SK-N-SH (cell line): ENCODE data around the gene ETDB. TPM values are rescaled to one million over a fixed set of nuclear protein-coding genes. Genes with fewer than 3 reads are reported as not detected.

ENCODE experiments used
- CTCF ChIA-PET: fragments of 300-600, 350-600 bp; formaldehyde crosslinking; extraction: SDS; loops from one replicate; lab custom pipeline; 2021; lab: Yijun Ruan, JAX
- POLR2A ChIA-PET: fragments of 350-600 bp; sonication (Branson Sonifier 250); formaldehyde crosslinking; extraction: SDS; loops from one replicate; lab custom pipeline; 2020; ENCODE audit warnings: antibody characterized with exemption, inconsistent platforms; lab: Yijun Ruan, JAX
- DNase-seq: peaks from one replicate; pipeline ENCODE4 v3.0.0; 2012
- H2AFZ ChIP-seq: fragments of 200-600 bp; sonication (generic); 2 replicates; pipeline ENCODE4 v1.8.1; 2016; ENCODE audit warnings: antibody characterized with exemption, mild to moderate bottlenecking, low read depth
- H3F3A ChIP-seq: fragments of 200-600 bp; sonication (generic); replicated peaks from 2 replicates; pipeline ENCODE3; 2016; ENCODE audit warnings: antibody characterized with exemption, mild to moderate bottlenecking; ENCODE audit not compliant: insufficient read depth
- H3K27ac ChIP-seq, 2 experiments: fragments of 200-500 bp in 1 of 2; fragments of 200-600 bp in 1 of 2; sonication (Bioruptor generic) in 1 of 2; sonication (generic), shearing (Covaris generic) in 1 of 2; 2 replicates each; pipeline versions ENCODE4 v1.5.1 to v1.6.1; 2014 to 2016; ENCODE audit warnings: low read depth in 2 of 2, inconsistent platforms in 1 of 2, low read length in 1 of 2, mild to moderate bottlenecking in 1 of 2, mixed read lengths in 1 of 2
- H3K27me3 ChIP-seq: fragments of 200-600 bp; sonication (generic), shearing (Covaris generic); 2 replicates; pipeline ENCODE4 v1.6.1; 2016; ENCODE audit warnings: mixed run types; ENCODE audit not compliant: insufficient read depth
- H3K36me3 ChIP-seq, 2 experiments: fragments of 200-500 bp in 1 of 2; fragments of 200-600 bp in 1 of 2; sonication (Bioruptor generic) in 1 of 2; sonication (generic) in 1 of 2; replicated peaks in 1 of 2; 2 replicates each; pipeline versions ENCODE3 to v1.5.1; 2014 to 2016; ENCODE audit warnings: low read length in 1 of 2, mild to moderate bottlenecking in 1 of 2; ENCODE audit not compliant: insufficient read depth in 2 of 2, control insufficient read depth in 1 of 2
- H3K4me1 ChIP-seq, 2 experiments: fragments of 200-500 bp in 1 of 2; fragments of 200-600 bp in 1 of 2; sonication (Bioruptor generic) in 1 of 2; sonication (generic), shearing (Covaris generic) in 1 of 2; 2 replicates each; pipeline versions ENCODE4 v1.5.1 to v1.6.1; 2014 to 2016; ENCODE audit warnings: low read depth in 1 of 2, low read length in 1 of 2, mixed run types in 1 of 2; ENCODE audit not compliant: insufficient read depth in 2 of 2, control insufficient read depth in 1 of 2
- H3K4me2 ChIP-seq: fragments of 200-600 bp; sonication (generic), shearing (Covaris generic); 2 replicates; pipeline ENCODE4 v1.6.1; 2017; ENCODE audit warnings: mixed run types
- H3K4me3 ChIP-seq, 2 experiments: fragments of 200-500 bp in 1 of 2; fragments of 200-600 bp in 1 of 2; sonication (Bioruptor generic) in 1 of 2; sonication (generic), shearing (Covaris generic) in 1 of 2; 2 replicates each; pipeline versions ENCODE4 v1.5.1 to v1.8.1; 2014 to 2016; ENCODE audit warnings: low read depth in 2 of 2, inconsistent platforms in 1 of 2, low read length in 1 of 2, mild to moderate bottlenecking in 1 of 2, mixed read lengths in 1 of 2, moderate library complexity in 1 of 2
- H3K79me2 ChIP-seq: fragments of 200-600 bp; sonication (generic); 2 replicates; pipeline ENCODE4 v1.8.1; 2017; ENCODE audit warnings: mild to moderate bottlenecking; ENCODE audit not compliant: insufficient read depth
- H3K9ac ChIP-seq: fragments of 200-600 bp; sonication (generic); 2 replicates; pipeline ENCODE4 v1.6.1; 2017; ENCODE audit warnings: mixed run types
- H3K9me2 ChIP-seq: fragments of 200-600 bp; sonication (generic); 2 replicates; pipeline ENCODE4 v1.6.1; 2017; ENCODE audit warnings: mixed run types
- H3K9me3 ChIP-seq: fragments of 200-600 bp; sonication (generic); 2 replicates; pipeline ENCODE4 v1.6.1; 2017; ENCODE audit warnings: mixed run types, mild to moderate bottlenecking, moderate library complexity
- H4K20me1 ChIP-seq: fragments of 200-600 bp; sonication (generic); 2 replicates; pipeline ENCODE4 v1.6.1; 2017; ENCODE audit warnings: mild to moderate bottlenecking, mixed run types; ENCODE audit not compliant: insufficient read depth
- CHD2 ChIP-seq: fragments of 150-350 bp; IDR thresholded peaks from 2 replicates; pipeline ENCODE4 v1.6.1; 2018; ENCODE audit warnings: low read length; ENCODE audit not compliant: partially characterized antibody
- EP300 ChIP-seq, 2 experiments: IDR thresholded peaks; 2 replicates each; pipeline versions ENCODE4 v1.4.0 to v1.6.1; 2012; ENCODE audit warnings: borderline replicate concordance in 1 of 2, low read depth in 1 of 2, low read length in 1 of 2
- GABPA ChIP-seq: IDR thresholded peaks from 2 replicates; pipeline ENCODE4 v1.4.0; 2012; ENCODE audit warnings: low read depth, mild to moderate bottlenecking
- GATA2 ChIP-seq: sonication (generic); formaldehyde crosslinking; IDR thresholded peaks from 2 replicates; pipeline ENCODE4 v1.5.0; 2020; ENCODE audit warnings: mild to moderate bottlenecking, missing genetic modification reagents
- IRF3 ChIP-seq: fragments of 150-350 bp; IDR thresholded peaks from 2 replicates; pipeline ENCODE4 v1.6.1; 2016; ENCODE audit warnings: mild to moderate bottlenecking, low read depth, low read length
- MEF2A ChIP-seq: IDR thresholded peaks from 2 replicates; pipeline ENCODE4 v1.4.0; 2012; ENCODE audit warnings: low read depth, borderline replicate concordance
- MXI1 ChIP-seq: IDR thresholded peaks from 2 replicates; pipeline ENCODE4 v1.6.1; 2012; ENCODE audit warnings: mild to moderate bottlenecking, low read depth, low read length, improper control_type of control experiment
- PBX3 ChIP-seq: IDR thresholded peaks from 2 replicates; pipeline ENCODE4; 2012
- POLR2AphosphoS5 ChIP-seq: IDR thresholded peaks from 2 replicates; pipeline ENCODE4 v1.6.1; 2012; ENCODE audit warnings: low read depth, low read length
- SIN3A ChIP-seq: IDR thresholded peaks from 2 replicates; pipeline ENCODE4 v1.6.1; 2012; ENCODE audit warnings: low read depth, mild to moderate bottlenecking, low read length, moderate library complexity, borderline replicate concordance
- YY1 ChIP-seq: IDR thresholded peaks from 2 replicates; pipeline ENCODE4 v1.4.0; 2012; ENCODE audit warnings: low read depth, mild to moderate bottlenecking
- WGBS: methylation state at CpG from one replicate; pipeline ENCODE4 v1.1.6; 2017; ENCODE audit warnings: low lambda C conversion rate; 5-methylcytosine and 5-hydroxymethylcytosine counted together
- polyA plus RNA-seq, 3 experiments: library from polyadenylated mRNA; depleted of rRNA; stranded (reverse); fragments of >200 nt; gene quantifications; 2 replicates each; pipeline ENCODE4 v1.2.3, GENCODE V29; 2012
- TF ChIP-seq, protein P1 (sequence below): IDR thresholded peaks from 2 replicates; pipeline ENCODE4 v1.4.0; 2012; ENCODE audit warnings: low read depth, borderline replicate concordance

ETDB gene
- polyA plus RNA-seq, 1 of the 3 experiments (the other 2 are of a cell fraction): not detected

- Histone ChIP-seq H2AFZ (no peak overlapping the region), H4K20me1 (no peaks in the 10 kb centered on the region), H3K4me2 (no peak overlapping the region), H3K27ac (no peak overlapping the region), H3K4me3 (no peak overlapping the region), H3K27me3 (peaks cover 9% of the 10 kb centered on the region), H3K79me2 (no peaks in the 10 kb centered on the region), H3K9ac (no peak overlapping the region), H3F3A (no peaks in the 10 kb centered on the region), H3K9me3 (no peaks in the 10 kb centered on the region), H3K9me2 (no peaks in the 10 kb centered on the region), H3K36me3 (no peaks in the 10 kb centered on the region), H3K4me1 (no peaks in the 10 kb centered on the region)
- ChIA-PET POLR2A (no interaction called here), CTCF (no interaction called here)
- no peak for DNase-seq
- TF ChIP-seq MXI1 (no peak), PBX3 (no peak), POLR2AphosphoS5 (no peak), YY1 (no peak), SIN3A (no peak), IRF3 (no peak), GABPA (no peak), EP300 (IDR thresholded peaks at IDR 0.05; ENCODE audit: borderline replicate concordance in 1 of 2, low read depth in 1 of 2, low read length in 1 of 2) (no peak), MEF2A (no peak), GATA2 (CRISPR knock-in tag) (no peak), CHD2 (no peak)
- TF ChIP-seq, protein P1, sequence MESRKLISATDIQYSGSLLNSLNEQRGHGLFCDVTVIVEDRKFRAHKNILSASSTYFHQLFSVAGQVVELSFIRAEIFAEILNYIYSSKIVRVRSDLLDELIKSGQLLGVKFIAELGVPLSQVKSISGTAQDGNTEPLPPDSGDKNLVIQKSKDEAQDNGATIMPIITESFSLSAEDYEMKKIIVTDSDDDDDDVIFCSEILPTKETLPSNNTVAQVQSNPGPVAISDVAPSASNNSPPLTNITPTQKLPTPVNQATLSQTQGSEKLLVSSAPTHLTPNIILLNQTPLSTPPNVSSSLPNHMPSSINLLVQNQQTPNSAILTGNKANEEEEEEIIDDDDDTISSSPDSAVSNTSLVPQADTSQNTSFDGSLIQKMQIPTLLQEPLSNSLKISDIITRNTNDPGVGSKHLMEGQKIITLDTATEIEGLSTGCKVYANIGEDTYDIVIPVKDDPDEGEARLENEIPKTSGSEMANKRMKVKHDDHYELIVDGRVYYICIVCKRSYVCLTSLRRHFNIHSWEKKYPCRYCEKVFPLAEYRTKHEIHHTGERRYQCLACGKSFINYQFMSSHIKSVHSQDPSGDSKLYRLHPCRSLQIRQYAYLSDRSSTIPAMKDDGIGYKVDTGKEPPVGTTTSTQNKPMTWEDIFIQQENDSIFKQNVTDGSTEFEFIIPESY: no peak
- WGBS: 2% methylated on average over 2 of the region's 2 CpGs
Measured at GRCh38 chrX:135081693-135082404, 38.5 kb downstream of the ETDB start.

Other genes with a start within 250 kb of the ETDB start
- gene MOSPD1, start 205.3 kb downstream of the ETDB start, polyA plus RNA-seq (2012; rRNA removed): 7.5 and 12.1 TPM in 2 replicates
- 2.4 and 3.2 TPM in 2 replicates for gene SMIM10, start 129.5 kb downstream of the ETDB start, polyA plus RNA-seq (2012; rRNA removed)
- gene RTL8B, start 98.0 kb downstream of the ETDB start, polyA plus RNA-seq (2012; rRNA removed): 11.4 and 17.7 TPM in 2 replicates
- gene RTL8C, start 88.2 kb downstream of the ETDB start, polyA plus RNA-seq (2012; rRNA removed): 142 and 181 TPM in 2 replicates
- 78.5 and 109 TPM in 2 replicates for gene RTL8A, start 68.4 kb downstream of the ETDB start, polyA plus RNA-seq (2012; rRNA removed)
- 0.12 and 0.13 TPM in 2 replicates for gene SMIM10L2B, start 21.8 kb downstream of the ETDB start, polyA plus RNA-seq (2012; rRNA removed)
- gene CT55, start 50.9 kb upstream of the ETDB start, polyA plus RNA-seq (2012; rRNA removed): 1.5 and 1.9 TPM in 2 replicates
- not detected in 2 replicates for gene ETDA, start 131.5 kb upstream of the ETDB start, polyA plus RNA-seq (2012; rRNA removed)
- gene ETDC, start 189.0 kb upstream of the ETDB start, polyA plus RNA-seq (2012; rRNA removed): not detected in 2 replicates
- 3.5 and 4.6 TPM in 2 replicates for gene ZNF75D, start 223.6 kb upstream of the ETDB start, polyA plus RNA-seq (2012; rRNA removed)
- 2.2 and 4.4 TPM in 2 replicates for gene ZNF449, start 224.3 kb upstream of the ETDB start, polyA plus RNA-seq (2012; rRNA removed)